ENCODE measurements around the gene SPATS2L.

DNA sequence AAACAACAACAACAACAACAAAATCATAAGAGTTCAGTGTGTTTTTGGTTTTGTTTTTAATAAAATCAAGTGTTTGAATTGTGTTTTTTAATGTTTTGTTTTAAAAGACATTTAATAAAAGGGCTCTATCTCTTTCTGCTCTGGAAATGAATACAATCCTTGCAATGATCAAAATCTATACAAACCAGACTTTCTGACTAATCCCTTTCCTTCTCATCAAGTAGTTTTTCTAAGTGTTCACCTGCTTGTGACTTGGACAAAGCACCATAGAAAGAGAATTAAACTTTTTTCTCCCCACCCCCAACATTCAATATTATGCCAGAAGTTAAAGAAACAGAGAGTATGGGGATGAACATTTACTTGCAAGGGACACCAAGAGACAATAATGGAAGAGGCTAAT lies 142.0 kb downstream of the SPATS2L start:
- TF ChIP-seq, protein P1, sequence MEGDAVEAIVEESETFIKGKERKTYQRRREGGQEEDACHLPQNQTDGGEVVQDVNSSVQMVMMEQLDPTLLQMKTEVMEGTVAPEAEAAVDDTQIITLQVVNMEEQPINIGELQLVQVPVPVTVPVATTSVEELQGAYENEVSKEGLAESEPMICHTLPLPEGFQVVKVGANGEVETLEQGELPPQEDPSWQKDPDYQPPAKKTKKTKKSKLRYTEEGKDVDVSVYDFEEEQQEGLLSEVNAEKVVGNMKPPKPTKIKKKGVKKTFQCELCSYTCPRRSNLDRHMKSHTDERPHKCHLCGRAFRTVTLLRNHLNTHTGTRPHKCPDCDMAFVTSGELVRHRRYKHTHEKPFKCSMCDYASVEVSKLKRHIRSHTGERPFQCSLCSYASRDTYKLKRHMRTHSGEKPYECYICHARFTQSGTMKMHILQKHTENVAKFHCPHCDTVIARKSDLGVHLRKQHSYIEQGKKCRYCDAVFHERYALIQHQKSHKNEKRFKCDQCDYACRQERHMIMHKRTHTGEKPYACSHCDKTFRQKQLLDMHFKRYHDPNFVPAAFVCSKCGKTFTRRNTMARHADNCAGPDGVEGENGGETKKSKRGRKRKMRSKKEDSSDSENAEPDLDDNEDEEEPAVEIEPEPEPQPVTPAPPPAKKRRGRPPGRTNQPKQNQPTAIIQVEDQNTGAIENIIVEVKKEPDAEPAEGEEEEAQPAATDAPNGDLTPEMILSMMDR (IDR thresholded peaks at IDR 0.05): no peak
- TF ChIP-seq EP300 (IDR thresholded peaks at IDR 0.05) (no peak), POLR2A (IDR thresholded peaks at IDR 0.05) (no peak), POLR2AphosphoS5 (IDR thresholded peaks at IDR 0.05) (no peak)
